Hypothalamus (tissue), 51 donors: ENCODE data around the gene MSX2.

Experiments
- DNase-seq, 51 donors: peaks; one replicate each; lab custom pipeline; 2025; lab: John Stamatoyannopoulos, UW

The MSX2 gene

DNA sequence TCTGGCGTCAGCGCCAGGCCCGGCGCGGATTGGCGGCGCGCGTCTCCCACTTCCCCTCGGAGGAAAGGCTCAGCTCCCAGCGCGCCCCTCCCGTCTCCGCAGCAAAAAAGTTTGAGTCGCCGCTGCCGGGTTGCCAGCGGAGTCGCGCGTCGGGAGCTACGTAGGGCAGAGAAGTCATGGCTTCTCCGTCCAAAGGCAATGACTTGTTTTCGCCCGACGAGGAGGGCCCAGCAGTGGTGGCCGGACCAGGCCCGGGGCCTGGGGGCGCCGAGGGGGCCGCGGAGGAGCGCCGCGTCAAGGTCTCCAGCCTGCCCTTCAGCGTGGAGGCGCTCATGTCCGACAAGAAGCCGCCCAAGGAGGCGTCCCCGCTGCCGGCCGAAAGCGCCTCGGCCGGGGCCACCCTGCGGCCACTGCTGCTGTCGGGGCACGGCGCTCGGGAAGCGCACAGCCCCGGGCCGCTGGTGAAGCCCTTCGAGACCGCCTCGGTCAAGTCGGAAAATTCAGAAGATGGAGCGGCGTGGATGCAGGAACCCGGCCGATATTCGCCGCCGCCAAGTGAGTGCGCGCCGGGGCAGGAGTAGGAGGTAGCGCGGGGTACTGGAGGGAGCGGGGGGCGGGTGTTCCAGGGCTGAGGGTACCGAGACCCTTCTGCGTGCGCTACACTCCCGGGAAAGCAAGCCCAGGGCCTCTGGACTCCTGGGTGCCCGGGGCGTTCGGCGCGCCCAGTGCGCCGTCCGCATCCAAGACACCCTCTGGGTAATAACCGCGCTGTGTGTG lies at the start of gene MSX2:
TSS of gene MSX2 (plus strand) at position 99 of the 777 bp plus-strand sequence. CDS start at position 177, 78 bp downstream.
- DNase-seq: peak in 44 of 51 donors; percentile 11 to 81 (median 50)

DNA sequence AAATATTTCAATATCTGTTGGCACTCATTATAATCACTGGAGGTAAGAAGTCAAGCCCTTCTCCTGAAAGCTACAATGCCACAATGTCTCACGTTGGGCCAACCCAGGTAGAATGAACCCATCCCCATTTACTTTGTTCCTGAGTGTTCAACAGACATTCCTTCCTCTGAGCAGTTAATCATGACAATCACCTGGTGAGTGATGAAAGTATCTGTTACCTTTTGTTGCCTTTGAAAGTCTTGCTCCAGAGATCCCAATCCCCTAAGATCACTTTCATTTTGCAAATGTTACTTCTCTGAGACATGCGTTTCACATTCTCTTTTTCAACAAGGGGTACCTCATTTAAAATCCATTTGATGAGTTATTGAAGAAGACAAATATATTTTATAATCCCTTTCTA lies 49.3 kb upstream of the MSX2 start:
- no peak for DNase-seq

DNA sequence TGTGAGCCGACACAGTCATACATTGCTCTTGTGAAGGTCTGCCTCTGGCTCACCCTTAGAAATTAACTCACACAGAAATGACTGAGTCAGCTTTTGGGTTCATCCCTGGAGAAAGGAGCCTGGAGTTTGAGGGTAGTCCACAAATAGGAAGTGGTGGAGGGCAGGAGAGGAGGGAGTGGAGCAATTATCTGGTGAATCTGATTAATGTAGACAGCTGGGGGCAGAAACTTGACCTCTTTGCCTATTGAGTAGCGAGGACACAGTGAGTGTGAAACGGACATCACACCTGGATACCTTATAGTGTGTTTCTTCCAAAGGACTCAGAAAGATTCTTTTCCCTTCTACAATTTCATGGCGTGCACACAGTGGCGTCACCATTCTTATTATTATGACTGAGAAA lies 48.5 kb upstream of the MSX2 start:
- DNase-seq: no peak

DNA sequence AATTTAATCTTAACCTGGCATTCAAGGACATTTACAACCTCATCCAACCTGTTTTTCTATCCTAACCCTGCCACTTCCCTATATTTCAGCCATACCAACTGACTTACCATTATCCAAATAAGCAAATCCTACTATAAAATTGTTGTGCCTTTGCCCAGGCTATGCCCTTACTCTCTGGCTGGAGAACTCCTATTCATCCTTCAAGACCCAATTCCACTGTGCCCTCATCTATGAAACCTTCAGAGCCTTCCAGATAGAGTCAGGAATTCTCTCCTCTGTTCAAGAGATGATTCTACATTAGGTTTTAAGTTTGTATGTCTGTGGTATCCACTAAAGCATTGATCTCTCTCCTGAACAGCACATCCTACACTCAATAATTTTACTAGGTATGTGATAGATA lies 46.3 kb upstream of the MSX2 start:
- DNase-seq: no peak

DNA sequence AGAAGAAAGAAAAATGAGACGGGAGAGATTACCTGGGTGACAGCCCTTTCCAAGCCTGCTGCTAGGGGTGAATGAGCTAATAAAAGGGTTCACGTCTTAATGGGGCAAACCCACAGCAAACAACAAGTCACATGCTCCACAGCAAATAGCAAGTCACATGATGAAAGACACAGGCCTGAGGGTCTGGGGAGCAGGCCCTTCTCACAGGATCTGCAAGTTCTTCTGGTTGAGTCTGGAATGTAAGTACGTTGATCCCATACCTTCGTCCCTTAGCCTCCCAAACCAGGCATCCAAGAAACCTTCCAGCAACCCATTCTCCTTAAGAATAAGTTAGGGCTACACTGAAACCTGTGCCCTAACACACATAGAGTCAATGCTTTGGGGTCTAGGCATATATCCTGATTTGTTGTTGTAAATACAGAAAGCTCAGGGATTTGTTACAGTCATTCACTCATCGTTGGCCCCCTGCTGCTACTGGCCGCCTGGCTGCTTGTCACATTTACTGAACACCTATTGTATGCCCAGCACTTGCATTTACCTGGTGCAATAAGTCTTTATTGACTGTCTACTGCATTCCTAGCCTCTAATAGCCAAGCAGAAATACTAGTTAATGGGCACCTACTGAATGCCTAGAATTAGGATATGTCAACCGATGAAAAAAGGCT lies 43.3 kb upstream of the MSX2 start:
- no peak for DNase-seq

GRCh38 chr5:174687503-174687902 lies 36.9 kb upstream of the MSX2 start:
- DNase-seq: no peak

DNA sequence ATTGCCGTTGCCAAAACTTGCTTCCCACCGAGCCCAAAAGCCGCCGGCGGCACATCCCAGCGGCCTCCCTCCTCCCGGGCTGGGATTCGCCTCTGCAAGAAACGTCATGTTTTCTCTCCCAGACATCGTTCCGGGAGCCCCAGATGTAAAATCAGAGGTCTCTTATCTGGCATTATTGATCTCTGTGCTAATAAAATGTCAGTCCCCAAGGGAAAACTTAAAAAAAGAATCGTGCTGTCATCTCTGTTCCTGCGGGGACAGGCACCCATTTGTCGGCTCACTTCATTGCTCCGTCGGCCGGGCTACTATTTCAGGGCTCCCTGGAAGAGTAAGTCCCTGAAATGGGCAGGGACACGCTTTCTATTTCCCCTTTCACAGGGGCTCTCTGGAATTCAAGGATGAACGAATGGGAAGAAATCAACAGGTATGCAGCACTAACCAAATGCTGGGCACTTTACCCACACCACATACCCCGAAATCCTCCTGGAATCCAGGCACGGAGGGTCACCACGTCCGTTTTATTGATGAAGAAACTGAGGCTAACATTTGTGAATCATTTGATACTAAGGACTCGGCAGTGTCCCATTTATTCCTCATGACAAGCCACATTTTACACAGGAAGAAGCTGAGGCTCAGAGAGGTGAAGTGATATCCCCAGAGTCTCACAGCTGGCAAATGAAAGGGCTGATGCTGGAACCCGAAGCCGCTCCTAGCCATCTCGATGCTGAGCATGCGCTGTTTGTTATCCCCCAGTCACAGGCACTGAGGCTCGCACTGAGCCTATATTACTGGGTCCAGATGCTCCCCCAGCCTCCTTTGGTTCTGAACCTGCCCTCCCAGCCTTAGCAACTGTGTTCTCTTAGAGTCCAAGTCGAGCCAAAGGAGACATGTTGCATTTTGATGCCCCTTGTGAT lies 35.7 kb upstream of the MSX2 start:
- DNase-seq: no peak

- DNase-seq: peak in 2 of 51 donors; percentile 31 to 43
Measured at GRCh38 chr5:174690271-174690670, 34.1 kb upstream of the MSX2 start.

GRCh38 chr5:174692381-174692780 lies 32.0 kb upstream of the MSX2 start:
- no peak for DNase-seq

GRCh38 chr5:174692982-174693422 lies 31.4 kb upstream of the MSX2 start:
- DNase-seq: no peak

DNA sequence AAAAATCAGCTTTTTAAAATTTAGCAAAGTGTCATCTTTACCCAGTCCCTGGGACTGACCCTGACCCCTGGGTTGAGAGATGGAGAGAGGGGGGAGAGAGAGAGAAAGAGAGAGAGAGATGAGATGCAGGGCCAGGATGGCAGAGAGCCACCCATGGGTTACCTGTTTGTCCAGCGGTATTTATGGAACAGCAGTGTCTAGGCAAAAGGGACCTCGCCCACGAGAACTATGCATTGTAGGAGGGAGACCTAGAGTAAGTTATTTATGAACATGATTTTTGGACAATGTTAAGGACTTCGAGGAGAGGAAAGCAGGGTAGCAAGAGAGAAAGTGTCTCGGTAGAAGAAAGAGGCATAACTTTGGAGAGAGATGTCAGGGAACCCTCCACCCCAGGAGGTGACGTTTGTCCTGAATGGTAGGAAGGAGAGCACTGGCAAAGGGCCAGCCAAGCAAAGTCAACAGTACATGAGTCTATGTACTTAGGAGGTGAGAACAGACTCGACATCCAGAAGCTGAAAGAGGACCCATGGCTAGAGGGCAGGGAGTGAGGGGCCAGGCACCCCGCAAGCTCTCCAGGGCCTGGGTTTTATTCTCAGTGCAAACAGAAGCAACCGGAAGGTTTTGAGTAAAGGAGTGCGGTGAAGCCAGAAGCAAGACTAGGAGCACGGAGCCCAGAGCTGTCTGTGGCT lies 30.5 kb upstream of the MSX2 start:
- DNase-seq: no peak

DNA sequence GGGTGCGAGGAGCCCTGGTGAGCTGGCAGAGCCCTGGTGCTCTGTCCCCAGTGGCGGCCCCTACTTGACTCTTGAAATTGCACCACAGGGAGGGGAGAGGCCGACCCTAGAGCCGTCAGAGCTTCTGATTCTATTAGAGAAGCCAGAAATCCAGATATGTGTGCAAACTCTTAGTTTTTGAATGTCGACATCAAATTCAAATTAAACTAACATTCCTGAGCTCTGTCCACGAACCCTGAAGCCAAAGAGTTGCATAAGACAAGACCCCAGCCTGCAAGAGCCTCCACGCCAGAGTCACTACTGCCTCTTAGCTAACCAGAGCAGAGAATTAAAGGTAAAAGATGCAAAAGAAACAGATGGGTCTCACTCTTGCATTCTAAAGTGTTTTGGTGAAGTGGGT lies 29.8 kb upstream of the MSX2 start:
- DNase-seq: no peak

GRCh38 chr5:174698156-174698555 lies 26.2 kb upstream of the MSX2 start:
- DNase-seq: no peak

GRCh38 chr5:174699131-174699530 lies 25.3 kb upstream of the MSX2 start:
- no peak for DNase-seq

- no peak for DNase-seq
Measured at GRCh38 chr5:174706997-174707572, 17.3 kb upstream of the MSX2 start.

DNA sequence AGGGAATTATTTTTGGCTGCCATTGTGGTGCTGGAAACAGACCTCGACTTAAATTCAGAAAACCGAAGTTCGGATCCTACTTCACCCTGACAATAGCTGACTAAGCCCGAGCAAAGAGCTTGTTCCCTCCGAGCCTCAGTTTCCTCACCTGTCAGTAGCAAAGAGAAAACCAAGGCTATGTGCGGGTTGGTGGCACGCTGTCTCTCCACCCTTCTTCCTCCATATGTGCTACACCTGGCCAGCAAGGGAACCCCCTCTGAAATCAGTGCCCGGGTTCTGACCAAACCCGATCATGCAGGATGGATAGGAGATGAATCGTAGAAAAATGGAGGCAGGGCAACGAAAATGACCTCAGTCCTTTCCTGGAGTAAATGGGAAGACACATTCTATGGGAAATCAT lies 16.7 kb upstream of the MSX2 start:
- no peak for DNase-seq

DNA sequence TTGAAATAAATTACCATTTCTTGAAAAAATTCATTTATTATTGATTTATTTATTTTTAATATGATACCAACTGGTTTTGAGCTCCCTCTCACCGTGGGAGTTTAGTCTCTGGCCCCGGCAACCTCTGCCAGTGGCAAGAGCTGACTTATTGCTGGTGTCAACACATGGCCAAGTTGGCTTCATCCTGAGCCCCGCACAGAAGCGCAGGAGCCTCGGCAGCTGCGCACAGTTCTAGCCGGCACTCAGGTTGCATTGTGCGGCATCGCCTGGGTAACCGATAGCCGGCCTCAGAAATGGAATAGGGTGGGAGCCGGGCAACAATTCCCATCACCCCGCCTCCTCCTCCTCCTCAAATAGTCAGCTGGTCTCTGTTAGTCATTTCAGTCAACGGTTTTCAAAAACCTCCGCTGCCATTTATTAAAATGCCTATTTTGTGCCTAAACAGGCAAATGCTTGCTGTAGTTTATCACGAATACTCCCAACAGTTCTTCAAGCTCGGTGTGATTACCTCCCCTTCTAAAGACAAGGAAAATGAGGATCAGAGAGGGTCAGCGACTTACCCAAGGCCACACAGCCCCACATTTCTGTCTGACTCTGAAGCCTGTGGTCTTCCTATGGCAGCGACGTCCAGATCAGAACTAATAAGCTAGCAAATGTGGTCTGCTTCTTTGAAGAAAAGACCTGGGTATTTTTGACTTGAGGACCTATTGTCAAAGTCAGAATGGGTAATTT lies 15.7 kb upstream of the MSX2 start:
- peak in 5 of 51 donors; percentile 3 to 42 (median 10) for DNase-seq

DNA sequence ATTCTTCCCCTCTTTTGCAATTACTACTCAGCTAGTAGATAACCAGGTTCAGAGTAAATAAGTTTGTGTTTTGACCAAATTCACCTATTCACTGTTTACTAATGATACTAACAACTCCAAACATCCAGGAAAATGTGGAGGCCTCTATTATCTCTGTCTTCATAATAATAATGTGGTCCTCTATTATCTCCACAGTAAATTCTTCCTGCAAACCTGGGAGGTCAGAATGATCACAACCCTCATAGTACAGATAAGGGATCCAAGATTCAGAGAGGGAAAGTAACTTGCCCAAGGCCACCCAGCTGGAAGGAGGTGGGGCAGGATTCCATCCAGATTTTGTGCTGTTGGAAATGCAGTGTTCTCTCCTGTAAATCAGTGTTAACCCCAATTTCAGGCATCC lies 9.6 kb upstream of the MSX2 start:
- no peak for DNase-seq

DNA sequence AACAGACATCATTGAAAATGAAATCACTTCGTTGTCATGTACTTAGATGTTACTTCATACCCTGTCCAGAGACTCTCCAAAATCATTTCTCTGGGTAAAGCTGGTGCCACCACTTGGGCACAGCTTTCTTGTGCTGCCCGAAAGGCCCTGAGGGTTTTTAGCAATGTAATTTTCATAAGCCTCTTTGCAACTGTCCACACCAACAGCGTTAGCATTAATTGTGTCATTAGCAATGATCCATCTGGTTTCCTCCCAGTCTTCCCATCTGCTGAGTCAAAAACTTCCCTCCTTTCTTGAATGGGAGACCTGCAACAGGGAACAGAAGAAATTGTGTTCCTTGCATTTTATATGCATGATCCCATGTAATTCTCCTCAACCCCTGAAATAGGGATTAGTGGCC lies 8.6 kb upstream of the MSX2 start:
- no peak for DNase-seq
